AG04450 (cell line): Measurements from ENCODE around the gene DEFB129. TPM values are rescaled to one million over a fixed set of nuclear protein-coding genes. Genes with fewer than 3 reads are reported as not detected.

Experiments
- CTCF ChIA-PET: fragments of 300-600, 350-600 bp; formaldehyde crosslinking; extraction: SDS; loops from one replicate; lab custom pipeline; 2022; ENCODE audit warnings: antibody characterized with exemption, inconsistent platforms; lab: Charles Lee
- POLR2A ChIA-PET: fragments of 350-600 bp; formaldehyde crosslinking; extraction: SDS; loops from one replicate; lab custom pipeline; 2021; ENCODE audit warnings: antibody characterized with exemption, inconsistent platforms; lab: Yijun Ruan, JAX
- DNase-seq: peaks from one replicate; pipeline ENCODE4 v3.0.0-alpha.2; 2011; ENCODE audit warnings: low read depth, low spot score
- H3K27ac ChIP-seq: one replicate; pipeline ENCODE4 v1.5.1; 2012; ENCODE audit warnings: low read depth, low read length, control low read depth
- H3K27me3 ChIP-seq: one replicate; pipeline ENCODE4 v1.6.0; 2012; ENCODE audit warnings: low read length; ENCODE audit not compliant: control insufficient read depth, insufficient read depth
- H3K4me3 ChIP-seq: 2 replicates; pipeline ENCODE4 v1.5.1; 2011; ENCODE audit warnings: mild to moderate bottlenecking, low read depth, low read length, control low read depth
- H3K9me3 ChIP-seq: 2 replicates; pipeline ENCODE4 v1.5.1; 2012; ENCODE audit warnings: low read length; ENCODE audit not compliant: control insufficient read depth, insufficient read depth
- CTCF ChIP-seq: IDR thresholded peaks from 2 replicates; pipeline ENCODE4 v1.5.1; 2011; ENCODE audit warnings: low read depth, low read length, control low read depth, inconsistent platforms
- polyA minus RNA-seq: library from RNA; depleted of rRNA, polyadenylated mRNA; stranded (reverse); fragments of >200 nt; gene quantifications from 2 replicates; pipeline ENCODE4 v1.2.3, GENCODE V29; 2011; rRNA and poly(A)+ RNA removed
- polyA plus RNA-seq: library from polyadenylated mRNA; depleted of rRNA; stranded (reverse); fragments of >200 nt; gene quantifications from 2 replicates; pipeline ENCODE4 v1.2.3, GENCODE V29; 2011; rRNA removed

Gene DEFB129
- polyA plus RNA-seq (not detected in 2 replicates), polyA minus RNA-seq (not detected in 2 replicates)

GRCh38 chr20:226958-227357, at the start of gene DEFB129:
Gene DEFB129 (plus strand): TSS chr20:227258. CDS start chr20:227289, 31 bp downstream.
- Histone ChIP-seq H3K9me3 (no peaks in the 10 kb centered on the region), H3K27ac (no peak within 1 kb of the TSS), H3K27me3 (no peaks in the 10 kb centered on the region), H3K4me3 (no peak within 1 kb of the TSS)
- TF ChIP-seq CTCF: no peak
- ChIA-PET POLR2A (no interaction called here), CTCF (no interaction called here)
- no peak for DNase-seq

GRCh38 chr20:184288-184687, 42.8 kb upstream of the DEFB129 start:
- Histone ChIP-seq H3K27me3 (no peaks in the 10 kb centered on the region), H3K9me3 (no peaks in the 10 kb centered on the region), H3K27ac (no peak overlapping the region), H3K4me3 (no peak overlapping the region)
- ChIA-PET CTCF (no interaction called here), POLR2A (no interaction called here)
- TF ChIP-seq CTCF: no peak
- no peak for DNase-seq

GRCh38 chr20:187733-188132, 39.3 kb upstream of the DEFB129 start:
- DNase-seq: no peak
- no peak overlapping the region for H3K27ac ChIP-seq
- no peaks in the 10 kb centered on the region for H3K27me3 ChIP-seq
- ChIA-PET POLR2A (no interaction called here), CTCF (no interaction called here)
- no peak overlapping the region for H3K4me3 ChIP-seq
- no peak for TF ChIP-seq CTCF
- H3K9me3 ChIP-seq: no peaks in the 10 kb centered on the region

GRCh38 chr20:189611-190010, 37.4 kb upstream of the DEFB129 start, which contains the start of gene DEFB128:
Gene DEFB128 (minus strand): TSS chr20:189711. CDS start chr20:189623, 88 bp downstream.
- CTCF ChIA-PET: no interaction called here
- POLR2A ChIA-PET: interaction anchor here (0.6 kb wide), 1 partner anchor 58 kb away, joined by 3 read pairs; no protein-coding TSS in a partner anchor
- H3K27ac ChIP-seq: no peak within 1 kb of the TSS

GRCh38 chr20:198225-198624, 28.8 kb upstream of the DEFB129 start:
- no peak overlapping the region for H3K4me3 ChIP-seq
- POLR2A ChIA-PET: no interaction called here
- DNase-seq: no peak
- CTCF ChIA-PET: no interaction called here
- TF ChIP-seq CTCF: no peak
- H3K27ac ChIP-seq: no peak overlapping the region
- H3K9me3 ChIP-seq: no peaks in the 10 kb centered on the region
- peaks cover 3% of the 10 kb centered on the region for H3K27me3 ChIP-seq

More at GRCh38 chr20:189611-190010, 37.4 kb upstream of the DEFB129 start, which contains the start of gene DEFB128:
- DNase-seq: no peak
- H3K27me3 ChIP-seq: no peaks in the 10 kb centered on the region
- H3K9me3 ChIP-seq: no peaks in the 10 kb centered on the region
- H3K4me3 ChIP-seq: no peak within 1 kb of the TSS
- TF ChIP-seq CTCF: no peak
